ENCODE data around the gene CRYGS.

DNA sequence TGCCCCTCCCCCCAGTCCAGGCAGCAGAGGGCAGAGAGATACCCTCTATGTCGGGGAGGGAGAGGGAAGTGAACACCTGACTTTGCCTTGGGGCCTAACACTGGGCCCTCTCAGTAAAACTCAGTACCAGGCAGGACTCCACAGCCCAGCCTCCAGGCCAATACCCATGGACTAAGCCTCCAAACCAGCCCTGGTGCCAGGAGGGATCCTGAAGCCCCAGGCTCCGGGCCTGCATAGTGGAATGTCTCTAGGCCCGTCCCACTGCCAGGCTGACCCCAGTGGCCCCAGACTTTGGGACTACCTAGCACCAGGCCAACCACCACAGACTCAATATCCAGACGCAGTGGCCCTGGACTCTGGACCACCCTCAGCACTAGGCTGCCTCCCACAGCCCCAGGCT is 46.6 kb downstream of the CRYGS start:
- TF ChIP-seq, protein P1, sequence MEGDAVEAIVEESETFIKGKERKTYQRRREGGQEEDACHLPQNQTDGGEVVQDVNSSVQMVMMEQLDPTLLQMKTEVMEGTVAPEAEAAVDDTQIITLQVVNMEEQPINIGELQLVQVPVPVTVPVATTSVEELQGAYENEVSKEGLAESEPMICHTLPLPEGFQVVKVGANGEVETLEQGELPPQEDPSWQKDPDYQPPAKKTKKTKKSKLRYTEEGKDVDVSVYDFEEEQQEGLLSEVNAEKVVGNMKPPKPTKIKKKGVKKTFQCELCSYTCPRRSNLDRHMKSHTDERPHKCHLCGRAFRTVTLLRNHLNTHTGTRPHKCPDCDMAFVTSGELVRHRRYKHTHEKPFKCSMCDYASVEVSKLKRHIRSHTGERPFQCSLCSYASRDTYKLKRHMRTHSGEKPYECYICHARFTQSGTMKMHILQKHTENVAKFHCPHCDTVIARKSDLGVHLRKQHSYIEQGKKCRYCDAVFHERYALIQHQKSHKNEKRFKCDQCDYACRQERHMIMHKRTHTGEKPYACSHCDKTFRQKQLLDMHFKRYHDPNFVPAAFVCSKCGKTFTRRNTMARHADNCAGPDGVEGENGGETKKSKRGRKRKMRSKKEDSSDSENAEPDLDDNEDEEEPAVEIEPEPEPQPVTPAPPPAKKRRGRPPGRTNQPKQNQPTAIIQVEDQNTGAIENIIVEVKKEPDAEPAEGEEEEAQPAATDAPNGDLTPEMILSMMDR (IDR thresholded peaks at IDR 0.05): no peak
- TF ChIP-seq POLR2A (IDR thresholded peaks at IDR 0.05): no peak
